ENCODE results near the gene KRTAP3-3.

The KRTAP3-3 gene

DNA sequence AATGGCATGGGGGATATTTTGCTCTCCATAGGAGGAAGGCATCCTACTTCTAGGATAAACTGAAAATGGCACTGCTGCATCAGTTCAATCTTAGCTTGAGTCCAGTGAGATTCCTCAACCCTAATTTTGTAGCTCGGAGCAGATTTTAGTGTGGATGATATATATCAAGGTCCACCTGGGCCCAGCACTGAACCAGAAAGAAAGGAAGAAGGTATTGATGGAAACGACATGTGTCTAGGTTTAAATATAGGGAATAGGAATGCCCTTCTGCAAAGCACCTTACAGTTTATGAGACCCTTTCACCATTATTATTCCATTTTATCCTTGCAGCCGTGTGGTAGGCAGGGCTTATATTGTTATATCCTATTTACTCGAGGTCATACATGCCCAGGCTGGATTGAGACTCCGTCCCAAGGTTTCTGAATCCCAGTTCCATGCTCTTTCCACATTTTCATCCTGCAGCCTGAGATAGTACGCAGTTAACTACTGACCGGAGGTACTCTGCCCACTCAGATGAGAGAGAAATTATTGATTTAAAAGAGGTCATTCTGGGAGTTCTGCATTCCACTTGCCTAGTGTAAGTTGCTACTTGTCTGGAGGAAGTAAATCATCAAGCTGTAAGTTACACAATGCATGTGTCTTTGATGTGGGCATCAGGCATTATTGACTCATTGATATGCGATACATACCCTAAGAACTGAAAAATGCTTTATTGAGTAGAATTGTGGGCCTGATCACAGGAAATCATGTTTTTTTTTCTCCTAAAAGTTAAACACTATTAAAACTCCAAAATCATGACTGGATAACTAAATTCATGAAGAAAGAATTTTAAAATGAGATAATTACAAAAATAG is 37.3 kb downstream of the KRTAP3-3 start:
- DNase-seq, result no peak

DNA sequence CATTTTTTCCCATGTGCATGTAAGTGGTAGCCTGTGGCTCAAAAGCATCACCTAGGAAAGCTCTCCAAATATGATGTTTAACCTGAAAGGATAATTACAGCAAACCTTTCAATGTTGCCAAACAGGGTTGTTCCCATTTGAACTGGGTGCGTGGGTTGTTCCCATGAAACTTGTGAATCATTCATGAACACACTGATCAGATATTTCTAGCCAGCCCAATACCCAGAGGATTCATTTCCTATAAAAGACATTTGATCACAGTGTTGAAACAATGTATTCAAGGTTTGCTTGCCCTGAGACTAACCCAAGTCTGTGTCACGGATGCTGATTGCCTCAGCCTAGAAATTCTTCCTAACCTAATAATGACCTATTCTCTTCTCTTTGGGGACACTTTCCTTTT is 40.1 kb downstream of the KRTAP3-3 start:
- DNase-seq, result no peak

DNA sequence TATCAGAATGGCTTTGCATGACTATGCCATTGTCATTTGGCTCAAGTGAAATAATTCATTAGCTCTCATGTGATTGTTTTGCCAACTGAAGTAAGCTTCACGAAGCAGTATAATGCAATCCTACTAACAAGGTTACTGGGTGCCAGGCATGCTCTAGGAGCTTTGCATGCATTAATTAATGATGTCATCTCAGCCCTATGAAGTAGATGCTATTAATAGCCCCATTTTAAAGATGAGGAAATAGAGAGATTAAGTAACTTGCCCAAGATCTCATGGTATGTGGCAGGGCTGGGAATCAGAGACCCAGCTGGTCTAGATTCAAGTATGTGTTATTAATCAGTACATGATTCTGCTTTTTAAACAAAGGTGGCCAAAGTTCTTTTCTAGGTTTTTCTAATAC is 41.3 kb downstream of the KRTAP3-3 start:
- no peak for DNase-seq

DNA sequence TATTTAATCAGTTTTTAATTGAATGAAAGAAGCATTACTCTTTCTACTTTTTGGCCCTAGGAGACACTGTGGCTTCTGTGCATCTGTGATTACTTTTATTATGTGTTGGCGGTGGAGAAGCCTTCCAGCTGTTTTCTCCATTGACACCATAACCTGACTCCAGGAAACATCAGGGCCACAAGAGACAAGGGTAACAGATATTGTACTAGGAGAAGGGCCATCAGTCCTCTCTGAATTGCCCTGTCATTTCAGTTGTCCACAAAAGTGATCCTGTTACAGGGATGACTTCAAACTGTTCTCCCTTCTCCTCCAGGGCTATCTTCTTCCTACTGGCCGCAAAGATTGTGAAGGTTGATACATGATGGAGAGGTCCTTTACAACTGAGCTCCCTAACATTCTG is 41.8 kb downstream of the KRTAP3-3 start:
- no peak for DNase-seq

DNA sequence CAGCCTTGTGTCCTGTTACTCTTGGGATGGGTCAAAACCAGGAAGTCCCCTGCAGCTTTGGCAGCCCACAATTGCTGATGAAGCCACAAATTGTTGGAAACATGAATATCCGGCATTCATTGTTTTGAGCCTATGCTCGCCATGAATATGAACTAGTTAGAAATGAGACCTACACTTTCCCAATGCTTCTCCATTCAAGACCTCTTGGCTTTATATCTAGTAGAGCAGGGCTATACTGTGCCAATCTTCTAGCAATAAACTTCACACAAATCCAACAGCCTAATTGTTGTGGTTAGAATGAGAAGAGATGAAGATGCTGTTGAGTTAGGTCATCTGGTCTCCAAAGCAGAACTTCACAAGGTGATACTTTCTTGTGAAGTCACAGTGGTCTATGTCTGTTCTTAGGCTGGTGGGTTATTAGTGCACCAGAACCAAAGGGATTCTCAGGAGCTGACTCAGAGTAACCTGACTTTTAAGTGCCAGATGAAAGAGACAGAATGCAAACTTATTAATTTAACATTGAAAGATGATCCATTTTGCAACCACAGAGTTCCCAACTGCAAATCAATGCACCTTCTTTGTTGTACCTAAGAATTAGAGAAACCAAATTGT is 42.8 kb downstream of the KRTAP3-3 start:
- DNase-seq, result no peak

DNA sequence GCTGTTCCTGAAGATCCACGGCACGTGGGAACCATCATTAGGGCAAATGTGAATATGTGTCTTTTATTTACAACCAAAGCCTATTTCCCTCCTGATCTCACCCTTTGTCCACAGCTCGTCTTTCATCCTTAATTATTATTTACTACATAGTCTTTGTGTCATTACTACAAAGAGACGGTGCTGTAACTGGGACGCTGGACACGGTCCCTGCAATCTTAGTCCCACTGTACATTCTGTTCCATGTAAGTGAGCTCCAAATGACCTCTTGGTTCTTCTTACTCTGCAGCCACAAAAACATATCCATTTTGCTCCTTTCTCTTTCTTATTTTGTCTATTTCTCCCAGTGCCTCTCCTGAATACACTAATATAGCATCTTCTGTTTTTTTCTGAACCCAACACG is 43.8 kb downstream of the KRTAP3-3 start:
- DNase-seq, result no peak

DNA sequence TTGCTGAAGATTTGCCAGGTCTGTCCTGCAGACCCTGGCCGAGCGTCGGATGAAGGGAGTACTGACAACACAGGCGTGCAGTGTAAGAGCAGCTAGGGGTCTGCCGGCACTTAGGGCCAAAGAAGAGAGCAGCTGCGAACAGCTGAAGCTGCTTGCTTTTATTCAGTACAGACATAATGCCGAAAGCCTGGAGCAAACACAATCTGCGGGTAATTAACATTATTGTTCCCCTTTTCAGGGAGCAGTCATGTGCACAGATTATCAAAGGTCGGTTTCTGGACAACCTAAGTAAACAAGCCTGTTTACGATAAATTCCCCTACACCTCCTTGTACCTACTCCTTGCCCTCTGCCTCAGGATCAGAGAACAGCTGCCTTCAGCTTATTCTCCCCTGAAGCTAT is 44.5 kb downstream of the KRTAP3-3 start:
- no peak for DNase-seq

DNA sequence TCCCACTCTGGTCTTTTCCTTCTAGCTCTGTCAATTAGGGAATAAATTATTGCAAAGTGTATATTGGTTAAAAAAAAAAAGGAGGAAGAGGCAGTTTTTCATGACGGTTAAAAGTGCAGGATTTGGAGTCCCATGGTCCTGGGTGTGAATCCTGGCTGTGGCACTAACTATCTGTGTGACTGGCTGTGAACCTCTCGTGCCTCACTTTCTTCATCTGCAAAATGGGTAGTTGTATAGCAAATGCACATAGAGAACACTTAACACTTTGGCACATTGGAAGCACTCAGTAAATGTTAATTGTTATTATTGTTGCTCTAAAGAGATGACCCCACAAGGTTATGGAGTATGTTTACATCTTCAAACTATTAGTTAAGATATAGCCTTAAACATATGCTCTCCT is 46.0 kb downstream of the KRTAP3-3 start:
- no peak for DNase-seq

DNA sequence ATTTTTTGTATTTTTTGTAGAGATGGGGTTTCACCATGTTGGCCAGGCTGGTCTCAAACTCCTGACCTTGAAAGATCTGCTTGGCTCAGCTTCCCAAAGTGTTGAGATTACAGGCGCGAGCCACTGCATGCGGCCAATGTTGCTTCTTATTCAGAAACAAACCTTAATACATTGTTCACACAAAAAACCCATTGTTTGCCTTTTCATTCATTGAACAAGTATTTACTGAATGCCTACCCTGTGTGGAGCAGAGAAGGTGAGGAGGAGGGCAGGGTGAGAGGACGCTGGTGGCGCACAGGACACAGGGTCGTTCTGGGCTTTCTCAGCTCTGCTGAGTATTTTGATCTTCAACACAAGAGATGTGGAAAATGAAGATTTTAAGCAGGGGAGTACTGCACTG is 48.5 kb downstream of the KRTAP3-3 start:
- no peak for DNase-seq

DNA sequence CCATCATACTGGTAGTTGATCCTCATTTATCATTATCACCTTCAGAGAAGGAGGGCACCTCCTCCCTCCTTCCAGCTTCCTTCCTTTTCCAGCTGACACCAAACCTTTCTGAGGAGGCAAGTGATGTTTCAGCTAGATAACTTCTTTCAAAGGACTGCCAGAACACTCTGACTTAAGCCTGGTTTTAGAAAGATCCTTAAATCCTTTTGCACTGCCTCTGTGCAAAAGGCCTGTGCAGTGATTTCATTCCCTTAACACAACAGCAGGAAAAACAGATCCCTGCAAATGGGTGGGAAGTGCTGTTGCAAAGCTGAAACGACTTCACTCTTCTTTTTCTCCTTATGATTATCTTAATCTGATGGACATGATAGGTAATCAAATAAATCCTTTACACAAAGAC is 49.4 kb downstream of the KRTAP3-3 start:
- no peak for DNase-seq

Data from cortex of kidney (tissue), 1 donor.